Measurements from ENCODE around the gene UGT1A4.
A peak's percentile ranks its signal among the peaks of the same experiment; 100 is the strongest.

Gene UGT1A4

GRCh38 chr2:233816771-233817170, 98.2 kb downstream of the UGT1A4 start:
- Histone ChIP-seq H4K20me1 (no peaks in the 10 kb centered on the region; a peak in 1 of 22 replicates), H3K4me1 (peaks cover 5 to 25% (median 20%) of the 10 kb centered on the region in 10 experiments; a peak in 19 of 20 replicates), H3K36me3 (no peaks in the 10 kb centered on the region), H3K27ac (no peak overlapping the region), H3K4me3 (no peak overlapping the region), H3K9me3 (replicated peaks in 1 of 11) (no peaks in the 10 kb centered on the region), H3K27me3 (no peaks in the 10 kb centered on the region), H3K9ac (peak overlapping the region in 1 of 11 experiments; percentile 4; a peak in 1 of 22 replicates), H3K4me2 (peak overlapping the region in 10 of 11 experiments; percentile 27 to 77 (median 66); a peak in 19 of 22 replicates)
- no peak for TF ChIP-seq Cebpa-rat (IDR thresholded peaks at IDR 0.05)

- Histone ChIP-seq H3K36me3 (no peaks in the 10 kb centered on the region), H3K27ac (peak overlapping the region in 1 of 11 experiments; percentile 45; a peak in 2 of 22 replicates), H3K4me2 (peak overlapping the region; percentile 27 to 77 (median 64)), H3K27me3 (no peaks in the 10 kb centered on the region), H4K20me1 (no peaks in the 10 kb centered on the region; a peak in 1 of 22 replicates), H3K9me3 (replicated peaks in 1 of 11) (no peaks in the 10 kb centered on the region), H3K4me1 (peaks cover 6 to 31% (median 21%) of the 10 kb centered on the region in 10 experiments; a peak in 19 of 20 replicates), H3K9ac (peak overlapping the region in 3 of 11 experiments; percentile 20 to 47 (median 28); a peak in 2 of 22 replicates), H3K4me3 (no peak overlapping the region)
- TF ChIP-seq Cebpa-rat (IDR thresholded peaks at IDR 0.05): no peak
Observed at GRCh38 chr2:233817361-233817911, 98.9 kb downstream of the UGT1A4 start.

- no peak overlapping the region for H3K4me3 ChIP-seq
- TF ChIP-seq Cebpa-rat (IDR thresholded peaks at IDR 0.05): no peak
Observed at GRCh38 chr2:233817995-233818638, 99.6 kb downstream of the UGT1A4 start.

GRCh38 chr2:233818639-233819621, 100.4 kb downstream of the UGT1A4 start:
- no peak for TF ChIP-seq Cebpa-rat (IDR thresholded peaks at IDR 0.05)
- H3K9me3 ChIP-seq (replicated peaks in 1 of 11): no peaks in the 10 kb centered on the region
- no peak overlapping the region; a peak in 1 of 22 replicates for H3K4me2 ChIP-seq

More at GRCh38 chr2:233817995-233818638, 99.6 kb downstream of the UGT1A4 start:
- peaks cover 13 to 38% (median 28%) of the 10 kb centered on the region in 10 experiments for H3K4me1 ChIP-seq
- no peaks in the 10 kb centered on the region for H3K9me3 ChIP-seq (replicated peaks in 1 of 11)
- peak overlapping the region in 1 of 11 experiments; percentile 45; a peak in 1 of 22 replicates for H3K27ac ChIP-seq
- H3K4me2 ChIP-seq: peak overlapping the region in 10 of 11 experiments; percentile 55 to 77 (median 66); a peak in 18 of 22 replicates
- peak overlapping the region in 3 of 11 experiments; percentile 20 to 47 (median 28); a peak in 2 of 22 replicates for H3K9ac ChIP-seq
- H3K36me3 ChIP-seq: no peaks in the 10 kb centered on the region
- H4K20me1 ChIP-seq: no peaks in the 10 kb centered on the region; a peak in 1 of 22 replicates
- no peaks in the 10 kb centered on the region for H3K27me3 ChIP-seq

GRCh38 chr2:233819884-233820773, 101.6 kb downstream of the UGT1A4 start:
- Histone ChIP-seq H3K9me3 (replicated peaks in 1 of 11) (no peaks in the 10 kb centered on the region), H4K20me1 (no peaks in the 10 kb centered on the region; a peak in 1 of 22 replicates), H3K4me3 (no peak overlapping the region), H3K27me3 (no peaks in the 10 kb centered on the region), H3K4me2 (no peak overlapping the region), H3K9ac (no peak overlapping the region), H3K4me1 (peaks cover 19 to 51% (median 41%) of the 10 kb centered on the region in 10 experiments), H3K36me3 (no peaks in the 10 kb centered on the region), H3K27ac (no peak overlapping the region)
- no peak for TF ChIP-seq Cebpa-rat (IDR thresholded peaks at IDR 0.05)

More at GRCh38 chr2:233818639-233819621, 100.4 kb downstream of the UGT1A4 start:
- no peak overlapping the region for H3K27ac ChIP-seq
- no peaks in the 10 kb centered on the region for H3K36me3 ChIP-seq
- H3K27me3 ChIP-seq: no peaks in the 10 kb centered on the region
- no peak overlapping the region for H3K9ac ChIP-seq
- H3K4me3 ChIP-seq: no peak overlapping the region
- H3K4me1 ChIP-seq: peaks cover 19 to 46% (median 36%) of the 10 kb centered on the region in 10 experiments
- no peaks in the 10 kb centered on the region; a peak in 1 of 22 replicates for H4K20me1 ChIP-seq

- H3K27ac ChIP-seq: no peak overlapping the region
- H3K9me3 ChIP-seq (replicated peaks in 1 of 11): no peaks in the 10 kb centered on the region
- no peaks in the 10 kb centered on the region for H3K36me3 ChIP-seq
- H3K4me2 ChIP-seq: no peak overlapping the region
- H3K27me3 ChIP-seq: no peaks in the 10 kb centered on the region
- no peak overlapping the region for H3K9ac ChIP-seq
- TF ChIP-seq Cebpa-rat (IDR thresholded peaks at IDR 0.05): no peak
- H3K4me3 ChIP-seq: no peak overlapping the region
- peaks cover 19 to 51% (median 41%) of the 10 kb centered on the region in 10 experiments for H3K4me1 ChIP-seq
- no peaks in the 10 kb centered on the region; a peak in 1 of 22 replicates for H4K20me1 ChIP-seq
Observed at GRCh38 chr2:233820774-233821105, 102.2 kb downstream of the UGT1A4 start.

- Histone ChIP-seq H4K20me1 (no peaks in the 10 kb centered on the region; a peak in 1 of 22 replicates), H3K4me3 (no peak overlapping the region), H3K27ac (no peak overlapping the region), H3K4me1 (peaks cover 19 to 51% (median 41%) of the 10 kb centered on the region in 10 experiments), H3K9ac (no peak overlapping the region), H3K27me3 (no peaks in the 10 kb centered on the region), H3K9me3 (replicated peaks in 1 of 11) (peaks cover 0 to 3% (median 1%) of the 10 kb centered on the region in 11 experiments; a peak in 5 of 22 replicates), H3K36me3 (no peaks in the 10 kb centered on the region), H3K4me2 (no peak overlapping the region)
- TF ChIP-seq Cebpa-rat (IDR thresholded peaks at IDR 0.05): no peak
Observed at GRCh38 chr2:233821196-233821595, 102.7 kb downstream of the UGT1A4 start.

- TF ChIP-seq Cebpa-rat (IDR thresholded peaks at IDR 0.05): no peak
- Histone ChIP-seq H3K9ac (no peak overlapping the region), H4K20me1 (no peaks in the 10 kb centered on the region; a peak in 1 of 22 replicates), H3K4me1 (peaks cover 19 to 46% (median 36%) of the 10 kb centered on the region in 10 experiments), H3K27me3 (no peaks in the 10 kb centered on the region), H3K27ac (no peak overlapping the region), H3K36me3 (no peaks in the 10 kb centered on the region), H3K4me3 (no peak overlapping the region), H3K9me3 (replicated peaks in 1 of 11) (peaks cover 0 to 7% (median 6%) of the 10 kb centered on the region in 11 experiments; a peak in 8 of 22 replicates), H3K4me2 (no peak overlapping the region)
Observed at GRCh38 chr2:233821709-233822100, 103.2 kb downstream of the UGT1A4 start.

Measured in BLaER1 treated with 17β-estradiol and CSF1 and Interleukin-3, amounts not matched to agents 10 nM and 100 nM (cell line).